Fibroblast of villous mesenchyme (primary cell): ENCODE data around the gene TSPAN17. TPM values are rescaled to one million over a fixed set of nuclear protein-coding genes. Genes with fewer than 3 reads are reported as not detected.

Experiments
- DNase-seq: peaks from one replicate; pipeline ENCODE4 v3.0.0-alpha.2; 2010; ENCODE audit warnings: low read depth
- H3K4me3 ChIP-seq: 2 replicates; pipeline ENCODE4 v1.5.1; 2011; ENCODE audit warnings: low read depth, mild to moderate bottlenecking, low read length
- CTCF ChIP-seq: IDR thresholded peaks from 2 replicates; pipeline ENCODE4 v1.5.1; 2012; ENCODE audit warnings: low read depth, mild to moderate bottlenecking, low read length; ENCODE audit not compliant: insufficient read depth
- total RNA-seq: library from RNA; depleted of rRNA; stranded (reverse); fragments of >200 nt; gene quantifications from 2 replicates; pipeline ENCODE4 v1.2.3, GENCODE V29; 2012

Gene TSPAN17
- total RNA-seq, 1 donor: 38.0 TPM

- TF ChIP-seq CTCF: no peak
- DNase-seq: no peak
- no peak overlapping the region for H3K4me3 ChIP-seq
Measured at GRCh38 chr5:176631383-176632200, 15.7 kb upstream of the TSPAN17 start.

GRCh38 chr5:176632745-176633144 lies 14.5 kb upstream of the TSPAN17 start:
- no peak for TF ChIP-seq CTCF
- no peak overlapping the region for H3K4me3 ChIP-seq
- DNase-seq: no peak

- DNase-seq: no peak
- no peak for TF ChIP-seq CTCF
- no peak overlapping the region for H3K4me3 ChIP-seq
Measured at GRCh38 chr5:176633598-176633997, 13.7 kb upstream of the TSPAN17 start.

- no peak for TF ChIP-seq CTCF
- peak; percentile 36 for DNase-seq
- H3K4me3 ChIP-seq: no peak overlapping the region
Measured at GRCh38 chr5:176636426-176636825, 10.9 kb upstream of the TSPAN17 start.

- DNase-seq: no peak
- no peak overlapping the region for H3K4me3 ChIP-seq
- TF ChIP-seq CTCF: no peak
Measured at GRCh38 chr5:176637556-176637955, 9.7 kb upstream of the TSPAN17 start.

- no peak overlapping the region for H3K4me3 ChIP-seq
- TF ChIP-seq CTCF: no peak
- no peak for DNase-seq
Measured at GRCh38 chr5:176638437-176638836, 8.8 kb upstream of the TSPAN17 start.

GRCh38 chr5:176639208-176639607 lies 8.1 kb upstream of the TSPAN17 start:
- DNase-seq: no peak
- TF ChIP-seq CTCF: no peak
- no peak overlapping the region for H3K4me3 ChIP-seq
